AG04450 (cell line): ENCODE measurements around the gene LY9. TPM values are rescaled to one million over a fixed set of nuclear protein-coding genes. Genes with fewer than 3 reads are reported as not detected.

ENCODE experiments used
- CTCF ChIA-PET: fragments of 300-600, 350-600 bp; formaldehyde crosslinking; extraction: SDS; loops from one replicate; lab custom pipeline; 2022; ENCODE audit warnings: antibody characterized with exemption, inconsistent platforms; lab: Charles Lee
- POLR2A ChIA-PET: fragments of 350-600 bp; formaldehyde crosslinking; extraction: SDS; loops from one replicate; lab custom pipeline; 2021; ENCODE audit warnings: antibody characterized with exemption, inconsistent platforms; lab: Yijun Ruan, JAX
- DNase-seq: peaks from one replicate; pipeline ENCODE4 v3.0.0-alpha.2; 2011; ENCODE audit warnings: low read depth, low spot score
- H3K27ac ChIP-seq: one replicate; pipeline ENCODE4 v1.5.1; 2012; ENCODE audit warnings: low read depth, low read length, control low read depth
- H3K27me3 ChIP-seq: one replicate; pipeline ENCODE4 v1.6.0; 2012; ENCODE audit warnings: low read length; ENCODE audit not compliant: control insufficient read depth, insufficient read depth
- H3K4me3 ChIP-seq: 2 replicates; pipeline ENCODE4 v1.5.1; 2011; ENCODE audit warnings: mild to moderate bottlenecking, low read depth, low read length, control low read depth
- H3K9me3 ChIP-seq: 2 replicates; pipeline ENCODE4 v1.5.1; 2012; ENCODE audit warnings: low read length; ENCODE audit not compliant: control insufficient read depth, insufficient read depth
- polyA plus RNA-seq: library from polyadenylated mRNA; depleted of rRNA; stranded (reverse); fragments of >200 nt; gene quantifications from 2 replicates; pipeline ENCODE4 v1.2.3, GENCODE V29; 2011
- TF ChIP-seq, protein P1 (sequence below): IDR thresholded peaks from 2 replicates; pipeline ENCODE4 v1.5.1; 2011; ENCODE audit warnings: low read depth, low read length, control low read depth, inconsistent platforms

LY9 gene
- polyA plus RNA-seq, 1 experiment, result not detected

GRCh38 chr1:160794376-160794775 lies 1.6 kb upstream of the LY9 start:
- no peak overlapping the region for H3K4me3 ChIP-seq
- TF ChIP-seq, protein P1, sequence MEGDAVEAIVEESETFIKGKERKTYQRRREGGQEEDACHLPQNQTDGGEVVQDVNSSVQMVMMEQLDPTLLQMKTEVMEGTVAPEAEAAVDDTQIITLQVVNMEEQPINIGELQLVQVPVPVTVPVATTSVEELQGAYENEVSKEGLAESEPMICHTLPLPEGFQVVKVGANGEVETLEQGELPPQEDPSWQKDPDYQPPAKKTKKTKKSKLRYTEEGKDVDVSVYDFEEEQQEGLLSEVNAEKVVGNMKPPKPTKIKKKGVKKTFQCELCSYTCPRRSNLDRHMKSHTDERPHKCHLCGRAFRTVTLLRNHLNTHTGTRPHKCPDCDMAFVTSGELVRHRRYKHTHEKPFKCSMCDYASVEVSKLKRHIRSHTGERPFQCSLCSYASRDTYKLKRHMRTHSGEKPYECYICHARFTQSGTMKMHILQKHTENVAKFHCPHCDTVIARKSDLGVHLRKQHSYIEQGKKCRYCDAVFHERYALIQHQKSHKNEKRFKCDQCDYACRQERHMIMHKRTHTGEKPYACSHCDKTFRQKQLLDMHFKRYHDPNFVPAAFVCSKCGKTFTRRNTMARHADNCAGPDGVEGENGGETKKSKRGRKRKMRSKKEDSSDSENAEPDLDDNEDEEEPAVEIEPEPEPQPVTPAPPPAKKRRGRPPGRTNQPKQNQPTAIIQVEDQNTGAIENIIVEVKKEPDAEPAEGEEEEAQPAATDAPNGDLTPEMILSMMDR, result no peak
- no peaks in the 10 kb centered on the region for H3K27me3 ChIP-seq
- no peak for DNase-seq
- ChIA-PET POLR2A (no interaction called here), CTCF (no interaction called here)
- H3K9me3 ChIP-seq, result no peaks in the 10 kb centered on the region
- H3K27ac ChIP-seq, result no peak overlapping the region

- no peak overlapping the region for H3K4me3 ChIP-seq
- no peaks in the 10 kb centered on the region for H3K27me3 ChIP-seq
- DNase-seq, result no peak
- peaks cover 6% of the 10 kb centered on the region; the same call in 1 of the 2 replicates for H3K9me3 ChIP-seq
- ChIA-PET CTCF (no interaction called here), POLR2A (no interaction called here)
- no peak overlapping the region for H3K27ac ChIP-seq
- TF ChIP-seq, protein P1, result no peak
Measured at GRCh38 chr1:160797271-160797709, 1.3 kb downstream of the LY9 start.

- no peak overlapping the region for H3K27ac ChIP-seq
- H3K9me3 ChIP-seq, result peaks cover 6% of the 10 kb centered on the region; the same call in 1 of the 2 replicates
- ChIA-PET POLR2A (no interaction called here), CTCF (no interaction called here)
- no peak overlapping the region for H3K4me3 ChIP-seq
- no peak for DNase-seq
- TF ChIP-seq, protein P1, result no peak
- H3K27me3 ChIP-seq, result no peaks in the 10 kb centered on the region
Measured at GRCh38 chr1:160797861-160798273, 1.9 kb downstream of the LY9 start.

DNA sequence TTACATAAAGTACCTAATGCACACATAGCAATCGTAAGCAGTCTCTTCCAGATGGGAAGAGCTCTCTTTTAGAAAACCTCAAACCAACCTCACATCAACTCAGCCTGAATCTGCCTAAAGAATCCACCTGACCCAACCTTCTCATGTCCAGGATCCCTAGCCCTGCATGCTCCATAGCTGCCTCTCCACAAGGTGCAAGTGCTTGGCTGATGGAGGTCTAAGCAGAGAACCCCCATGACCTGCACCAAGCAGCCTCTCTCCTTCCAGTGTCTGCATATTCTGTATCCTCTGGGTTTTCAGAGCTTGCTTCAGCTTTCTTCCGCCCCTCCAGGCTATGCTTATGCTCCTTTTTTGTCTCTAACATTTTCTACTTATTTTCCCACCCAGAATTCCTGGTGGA lies 2.5 kb downstream of the LY9 start:
- POLR2A ChIA-PET, result no interaction called here
- CTCF ChIA-PET, result no interaction called here
- TF ChIP-seq, protein P1, result no peak

GRCh38 chr1:160799641-160800040 lies 3.7 kb downstream of the LY9 start:
- ChIA-PET POLR2A (no interaction called here), CTCF (no interaction called here)
- DNase-seq, result no peak
- Histone ChIP-seq H3K27ac (no peak overlapping the region), H3K4me3 (no peak overlapping the region), H3K9me3 (peaks cover 6% of the 10 kb centered on the region; the same call in 1 of the 2 replicates), H3K27me3 (no peaks in the 10 kb centered on the region)
- TF ChIP-seq, protein P1, result no peak

More for the DNA sequence above, 2.5 kb downstream of the LY9 start:
- peaks cover 6% of the 10 kb centered on the region; the same call in 1 of the 2 replicates for H3K9me3 ChIP-seq
- no peak overlapping the region for H3K27ac ChIP-seq
- H3K4me3 ChIP-seq, result no peak overlapping the region
- no peak for DNase-seq
- H3K27me3 ChIP-seq, result no peaks in the 10 kb centered on the region
